OCI-LY1 (cell line): ENCODE data around the gene IP6K3.

ENCODE experiments used
- EZH2 ChIP-seq: fragments of 200-600 bp; sonication (generic), shearing (Covaris generic); IDR thresholded peaks from 2 replicates; pipeline ENCODE4 v1.8.0; 2017; ENCODE audit warnings: borderline replicate concordance, mixed run types, mild to moderate bottlenecking, antibody characterized with exemption, low read length, moderate library complexity, mixed read lengths
- TF ChIP-seq, protein P1 (sequence below): fragments of 200-600 bp; sonication (generic), shearing (Covaris generic); IDR thresholded peaks from 2 replicates; pipeline ENCODE4 v1.5.1; 2017; ENCODE audit warnings: mild to moderate bottlenecking, antibody characterized with exemption, low read length, moderate library complexity, mixed read lengths

DNA sequence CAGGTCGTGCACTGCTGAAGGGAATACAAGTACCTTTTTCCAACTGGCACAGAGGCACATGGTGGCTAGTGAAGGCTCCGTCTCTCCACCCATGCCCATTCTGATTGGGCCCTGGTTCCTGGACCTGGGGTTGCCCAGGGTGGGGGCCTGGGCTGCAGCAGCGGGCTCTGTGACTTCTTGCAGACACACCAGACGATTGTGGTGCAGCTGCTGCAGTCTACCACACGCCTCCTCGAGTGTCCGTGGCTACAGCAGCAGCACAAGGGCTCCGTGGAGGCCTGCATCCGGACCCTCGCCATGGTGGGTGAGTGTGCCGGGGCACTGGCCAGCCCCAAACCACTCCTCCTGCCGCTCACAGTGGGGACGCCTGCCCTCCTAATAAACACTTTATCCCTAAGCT, 64.4 kb downstream of the IP6K3 start:
- TF ChIP-seq, protein P1, sequence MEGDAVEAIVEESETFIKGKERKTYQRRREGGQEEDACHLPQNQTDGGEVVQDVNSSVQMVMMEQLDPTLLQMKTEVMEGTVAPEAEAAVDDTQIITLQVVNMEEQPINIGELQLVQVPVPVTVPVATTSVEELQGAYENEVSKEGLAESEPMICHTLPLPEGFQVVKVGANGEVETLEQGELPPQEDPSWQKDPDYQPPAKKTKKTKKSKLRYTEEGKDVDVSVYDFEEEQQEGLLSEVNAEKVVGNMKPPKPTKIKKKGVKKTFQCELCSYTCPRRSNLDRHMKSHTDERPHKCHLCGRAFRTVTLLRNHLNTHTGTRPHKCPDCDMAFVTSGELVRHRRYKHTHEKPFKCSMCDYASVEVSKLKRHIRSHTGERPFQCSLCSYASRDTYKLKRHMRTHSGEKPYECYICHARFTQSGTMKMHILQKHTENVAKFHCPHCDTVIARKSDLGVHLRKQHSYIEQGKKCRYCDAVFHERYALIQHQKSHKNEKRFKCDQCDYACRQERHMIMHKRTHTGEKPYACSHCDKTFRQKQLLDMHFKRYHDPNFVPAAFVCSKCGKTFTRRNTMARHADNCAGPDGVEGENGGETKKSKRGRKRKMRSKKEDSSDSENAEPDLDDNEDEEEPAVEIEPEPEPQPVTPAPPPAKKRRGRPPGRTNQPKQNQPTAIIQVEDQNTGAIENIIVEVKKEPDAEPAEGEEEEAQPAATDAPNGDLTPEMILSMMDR = no peak
- no peak for TF ChIP-seq EZH2
